Astrocyte of the hippocampus (primary cell): ENCODE measurements around the gene TK2.
A peak's percentile ranks its signal among the peaks of the same experiment; 100 is the strongest.
"Not testable (repeated sequence)": the region's sequence is repeated elsewhere in the genome, so short reads cannot be mapped to it uniquely, and the experiment has no call there.

Experiments used
- DNase-seq: peaks from one replicate; pipeline ENCODE4 v3.0.0; 2011; ENCODE audit warnings: low read depth, low spot score

TK2 gene

DNA sequence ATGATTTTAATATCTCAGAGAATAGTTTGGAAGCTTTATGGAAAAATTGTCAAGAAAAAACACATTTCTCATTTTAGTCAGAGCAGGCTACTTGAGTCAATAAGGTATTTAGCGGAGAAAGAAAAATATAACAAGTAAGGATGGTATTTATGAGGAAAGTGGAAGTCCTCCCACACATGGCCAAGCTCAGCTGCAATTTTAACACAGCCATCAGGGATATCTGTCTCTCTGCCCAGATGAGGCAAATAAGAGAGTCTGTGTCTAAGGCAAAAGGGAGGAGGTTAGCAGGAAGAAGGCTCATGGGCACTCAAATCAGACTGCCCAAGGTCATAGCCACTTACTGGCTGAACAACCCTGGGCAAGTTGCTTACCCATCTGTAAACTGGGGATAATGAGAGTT is 24.2 kb upstream of the TK2 start:
- DNase-seq, result no peak

GRCh38 chr16:66572356-66572755 is 22.4 kb upstream of the TK2 start:
- DNase-seq, result no peak

DNA sequence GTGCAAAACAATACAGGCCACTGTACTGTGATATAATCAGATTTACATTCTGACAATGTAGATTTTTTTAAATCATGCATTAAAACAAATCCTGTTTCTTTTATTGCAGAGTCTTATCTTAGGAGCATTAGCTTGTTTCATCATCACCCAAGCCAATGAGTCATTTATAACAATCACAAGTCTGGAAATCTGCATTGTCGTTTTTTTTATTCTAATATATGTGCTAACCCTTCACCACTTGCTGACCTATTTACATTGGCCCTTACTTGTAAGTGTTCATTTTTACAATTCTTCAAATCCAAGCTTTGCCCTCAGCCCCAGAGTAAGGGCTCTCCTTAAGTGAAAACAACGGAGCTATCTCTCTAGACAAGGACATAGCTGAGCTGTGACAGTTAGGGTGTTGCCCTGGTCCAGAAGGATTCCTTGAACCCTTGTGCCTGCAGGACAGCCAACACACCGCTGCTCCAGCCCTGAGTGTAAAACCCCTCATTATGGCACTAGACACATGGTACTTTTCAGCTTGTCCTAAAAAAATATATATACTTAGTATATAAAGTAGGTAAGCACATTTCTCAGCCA is 20.0 kb upstream of the TK2 start:
- DNase-seq, result peak; percentile 43

- DNase-seq, result peak; percentile 56
Observed at GRCh38 chr16:66569131-66569530, 19.2 kb upstream of the TK2 start.

DNA sequence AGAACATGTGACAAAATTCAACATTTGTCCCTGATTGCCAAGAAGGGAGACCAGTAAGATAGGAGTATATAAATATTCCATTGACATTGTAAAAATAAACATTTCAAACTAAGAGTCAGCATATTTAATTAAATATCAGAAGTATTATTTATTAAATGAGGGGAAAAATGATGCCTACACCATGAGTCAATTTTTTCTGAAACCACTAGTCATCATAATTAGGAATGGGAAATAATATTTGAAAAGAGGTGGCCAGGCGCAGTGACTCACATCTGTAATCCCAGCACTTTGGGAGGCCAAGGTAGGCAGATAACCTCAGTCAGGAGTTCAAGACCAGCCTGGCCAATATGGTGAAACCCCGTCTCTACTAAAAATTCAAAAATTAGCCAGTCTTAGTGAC is 18.4 kb upstream of the TK2 start:
- no peak for DNase-seq

DNA sequence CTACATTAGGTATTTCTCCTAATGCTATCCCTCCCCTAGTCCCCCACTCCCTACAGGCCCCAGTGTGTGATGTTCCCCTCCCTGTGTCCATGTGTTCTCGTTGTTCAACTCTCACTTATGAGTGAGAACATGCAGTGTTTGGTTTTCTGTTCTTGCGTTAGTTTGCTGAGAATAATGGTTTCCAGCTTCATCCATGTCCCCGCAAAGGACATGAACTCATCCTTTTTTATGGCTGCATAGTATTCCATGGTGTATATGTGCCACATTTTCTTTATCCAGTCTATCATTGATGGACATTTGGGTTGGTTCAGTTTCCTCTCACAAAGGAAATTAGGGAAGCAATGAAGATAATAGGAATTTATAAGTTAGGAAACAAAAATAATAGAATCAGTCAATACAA is 17.3 kb upstream of the TK2 start:
- DNase-seq, result not testable (repeated sequence)

GRCh38 chr16:66566051-66566901 is 16.4 kb upstream of the TK2 start, which contains the start of gene CMTM1:
Gene CMTM1, plus strand, starts transcription at chr16:66566439. Its CDS starts 75 bp downstream, at chr16:66566514.
- no peak for DNase-seq

- DNase-seq, result no peak
Observed at GRCh38 chr16:66563574-66564334, 13.8 kb upstream of the TK2 start.

DNA sequence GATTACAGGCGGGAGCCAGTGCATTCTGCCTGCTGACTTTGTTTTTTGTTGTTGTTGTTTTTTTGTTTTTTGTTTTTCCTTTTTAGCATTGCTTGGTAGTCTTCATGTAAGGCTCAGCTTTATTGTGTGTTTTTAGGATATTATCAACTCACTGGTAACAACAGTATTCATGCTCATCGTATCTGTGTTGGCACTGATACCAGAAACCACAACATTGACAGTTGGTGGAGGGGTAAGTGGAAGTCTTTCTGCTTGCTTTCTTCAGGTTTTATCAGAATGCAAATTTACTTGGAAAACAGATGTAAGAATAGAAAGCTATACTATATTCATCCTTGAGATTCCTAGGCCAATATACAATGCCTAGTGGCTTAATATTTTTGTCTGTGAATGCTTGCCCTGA is 13.1 kb upstream of the TK2 start:
- DNase-seq, result no peak

GRCh38 chr16:66562409-66562808 is 12.5 kb upstream of the TK2 start:
- no peak for DNase-seq

GRCh38 chr16:66561381-66562080 is 11.6 kb upstream of the TK2 start:
- no peak for DNase-seq

GRCh38 chr16:66560107-66560506 is 10.2 kb upstream of the TK2 start:
- DNase-seq, result no peak

DNA sequence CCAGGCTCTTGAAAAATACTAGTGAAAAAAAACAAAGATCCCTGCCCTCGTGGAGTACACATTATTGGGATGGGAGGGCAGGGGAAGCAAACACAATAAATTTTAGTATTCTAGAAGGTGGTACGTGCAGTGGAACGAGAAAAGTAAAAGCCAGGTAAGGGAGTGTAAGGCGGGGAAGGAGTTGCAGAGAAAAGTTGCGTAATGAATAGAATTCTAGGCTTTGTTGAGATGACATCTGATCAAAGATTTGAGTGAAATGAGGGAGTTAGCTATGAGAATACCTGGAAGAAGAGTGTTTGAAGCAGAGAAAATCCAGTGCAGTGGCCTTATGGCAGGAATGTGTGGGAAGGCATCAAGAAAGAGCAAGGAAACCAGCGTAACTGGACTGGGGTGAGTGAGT is 4.6 kb upstream of the TK2 start:
- no peak for DNase-seq

DNA sequence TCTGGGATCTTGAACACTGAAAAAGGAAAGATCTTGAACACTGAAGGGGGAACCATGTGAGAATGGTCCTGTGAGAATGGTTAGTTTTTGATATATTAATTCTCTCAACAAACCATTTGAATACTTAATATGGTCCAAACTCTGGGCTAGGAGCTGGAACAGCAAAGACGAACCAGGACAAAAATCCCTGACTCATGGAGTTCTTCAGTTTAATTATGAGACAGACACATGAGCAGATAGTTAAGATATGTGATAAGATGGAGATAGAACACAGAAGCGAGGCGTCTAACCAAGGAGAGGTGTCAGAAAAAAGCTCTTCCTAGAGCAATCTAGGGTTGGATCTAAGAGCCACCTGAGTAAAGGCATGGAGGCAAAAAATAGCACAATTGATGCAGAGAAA is 4.1 kb upstream of the TK2 start:
- DNase-seq, result no peak

- DNase-seq, result no peak
Observed at GRCh38 chr16:66553223-66553622, 3.3 kb upstream of the TK2 start.

- DNase-seq, result peak; percentile 97
Observed at GRCh38 chr16:66552286-66553177, 2.6 kb upstream of the TK2 start, which contains the start of gene CKLF. Gene CKLF, plus strand, starts transcription at chr16:66552576. Its CDS starts 140 bp downstream, at chr16:66552716.

GRCh38 chr16:66551788-66552285 is 1.9 kb upstream of the TK2 start:
- DNase-seq, result no peak

- no peak for DNase-seq
Observed at GRCh38 chr16:66551348-66551759, 1.4 kb upstream of the TK2 start.

- DNase-seq, result no peak
Observed at GRCh38 chr16:66548868-66549267, 1.1 kb downstream of the TK2 start.

- DNase-seq, result no peak
Observed at GRCh38 chr16:66548068-66548467, 1.9 kb downstream of the TK2 start.
